A549 (cell line): ENCODE measurements around the gene PLD4. TPM values are rescaled to one million over a fixed set of nuclear protein-coding genes. Genes with fewer than 3 reads are reported as not detected.

ENCODE experiments used
- ATAC-seq, 2 experiments: fragments of 200-7000 bp in 1 of 2; fragments of >200 bp in 1 of 2; cut with Nextera tagmentation in 1 of 2; cut with Tn5 transposase in 1 of 2; 3 replicates each; pipeline versions ENCODE4 v1.8.0 to v1.9.1; 2018 to 2020; ENCODE audit warnings: mild to moderate bottlenecking in 1 of 2, moderate library complexity in 1 of 2
- CTCF ChIA-PET: fragments of 300-600 bp; sonication (Branson Sonifier 250); formaldehyde crosslinking; extraction: SDS; loops from one replicate; lab custom pipeline; 2021; ENCODE audit warnings: antibody characterized with exemption, inconsistent platforms; lab: Yijun Ruan, JAX
- POLR2A ChIA-PET: fragments of 350-600 bp; formaldehyde crosslinking; extraction: SDS; loops from one replicate; lab custom pipeline; 2021; ENCODE audit warnings: antibody characterized with exemption, inconsistent platforms; lab: Yijun Ruan, JAX
- DNase-seq, 2 experiments: peaks; one replicate each; pipeline versions ENCODE4 v3.0.0 to v3.0.0-alpha.2; 2011 to 2016; ENCODE audit warnings: low read depth in 1 of 2, low spot score in 1 of 2
- FAIRE-seq: peaks from 2 replicates; lab custom pipeline; 2011; peaks lifted over from hg19 to GRCh38; lab: Jason Lieb, UNC
- H3K27ac ChIP-seq, 2 experiments: fragments of >200 bp; sonication (Bioruptor Twin); formaldehyde crosslinking; 3 replicates each; pipeline ENCODE4 v1.5.1; 2016 to 2017
- H3K4me1 ChIP-seq: fragments of >200 bp; sonication (Bioruptor Twin); formaldehyde crosslinking; 3 replicates; pipeline ENCODE4 v1.6.1; 2016
- H3K4me2 ChIP-seq: fragments of >200 bp; sonication (Bioruptor Twin); formaldehyde crosslinking; 3 replicates; pipeline ENCODE4 v1.6.1; 2016
- H3K4me3 ChIP-seq: fragments of >200 bp; sonication (Bioruptor Twin); formaldehyde crosslinking; 3 replicates; pipeline ENCODE4 v1.5.1; 2016
- H3K9me3 ChIP-seq: fragments of >200 bp; sonication (Bioruptor Twin); formaldehyde crosslinking; 3 replicates; pipeline ENCODE4 v1.6.1; 2016
- ELK1 ChIP-seq: fragments of 150-350 bp; IDR thresholded peaks from 2 replicates; pipeline ENCODE4 v1.6.1; 2014; ENCODE audit warnings: low read depth, mild to moderate bottlenecking, low read length
- ESRRA ChIP-seq: fragments of 150-350 bp; IDR thresholded peaks from 2 replicates; pipeline ENCODE4 v1.6.1; 2014; ENCODE audit warnings: mild to moderate bottlenecking, low read length, borderline replicate concordance
- FOSL2 ChIP-seq, 2 experiments: fragments of 450-650 bp in 1 of 2; fragments of >200 bp in 1 of 2; sonication (Bioruptor Twin) in 1 of 2; formaldehyde crosslinking; IDR thresholded peaks; 2 replicates each; pipeline versions ENCODE4 v1.5.0 to v1.6.1; 2016 to 2020; ENCODE audit warnings: mild to moderate bottlenecking in 1 of 2, moderate library complexity in 1 of 2
- GATA3 ChIP-seq: IDR thresholded peaks from 2 replicates; pipeline ENCODE4 v1.6.1; 2012; ENCODE audit warnings: borderline replicate concordance
- HEYL ChIP-seq: fragments of 250-450 bp; sonication (Bioruptor Pico); IDR thresholded peaks from 2 replicates; pipeline ENCODE4 v1.8.0; 2021; ENCODE audit warnings: mild to moderate bottlenecking, moderate library complexity
- HMGXB4 ChIP-seq: fragments of 250-450 bp; sonication (Bioruptor Pico); IDR thresholded peaks from 2 replicates; pipeline ENCODE4 v1.5.0; 2021; ENCODE audit warnings: mild to moderate bottlenecking, moderate library complexity, borderline replicate concordance
- HOXB13 ChIP-seq: fragments of 250-450 bp; sonication (Bioruptor Pico); IDR thresholded peaks from 2 replicates; pipeline ENCODE4 v1.5.0; 2020; ENCODE audit warnings: low read depth, mild to moderate bottlenecking, moderate library complexity
- KDM1A ChIP-seq: fragments of 200-600 bp; sonication (generic); IDR thresholded peaks from 2 replicates; pipeline ENCODE4 v1.6.1; 2016; ENCODE audit warnings: low read depth, mild to moderate bottlenecking
- MAFK ChIP-seq: fragments of 450-650 bp; IDR thresholded peaks from 2 replicates; pipeline ENCODE4 v1.6.1; 2014; ENCODE audit not compliant: partially characterized antibody
- MAZ ChIP-seq: fragments of 150-350 bp; IDR thresholded peaks from 2 replicates; pipeline ENCODE4 v1.6.1; 2014; ENCODE audit warnings: antibody characterized with exemption, low read depth, low read length, borderline replicate concordance
- NPAS2 ChIP-seq: fragments of 250-450 bp; sonication (Bioruptor Pico); IDR thresholded peaks from 2 replicates; pipeline ENCODE4 v1.8.0; 2022; ENCODE audit warnings: mild to moderate bottlenecking, moderate library complexity, borderline replicate concordance
- POLR2AphosphoS2 ChIP-seq: conservative IDR thresholded peaks from 2 replicates; pipeline ENCODE4 v1.6.1; 2012; ENCODE audit warnings: low read length, improper control_type of control experiment, inconsistent platforms
- RARB ChIP-seq: fragments of 250-450 bp; sonication (Bioruptor Pico); IDR thresholded peaks from 2 replicates; pipeline ENCODE4 v1.8.0; 2021; ENCODE audit warnings: mild to moderate bottlenecking, moderate library complexity
- RCOR1 ChIP-seq: fragments of 150-350 bp; IDR thresholded peaks from 2 replicates; pipeline ENCODE4 v1.6.1; 2014; ENCODE audit warnings: antibody characterized with exemption, low read length, low read depth
- RNF2 ChIP-seq: fragments of 200-600 bp; sonication (generic); IDR thresholded peaks from 2 replicates; pipeline ENCODE4 v1.6.1; 2016; ENCODE audit warnings: low read depth, mild to moderate bottlenecking, antibody characterized with exemption, moderate library complexity, borderline replicate concordance
- TFCP2L1 ChIP-seq: fragments of 250-450 bp; sonication (Bioruptor Pico); IDR thresholded peaks from 2 replicates; pipeline ENCODE4 v1.5.0; 2021; ENCODE audit warnings: mild to moderate bottlenecking
- USF2 ChIP-seq: fragments of 450-650 bp; IDR thresholded peaks from 2 replicates; pipeline ENCODE4 v1.6.1; 2014; ENCODE audit warnings: antibody characterized with exemption
- ZC3H11A ChIP-seq: fragments of 450-650 bp; IDR thresholded peaks from 2 replicates; pipeline ENCODE4 v1.6.1; 2014; ENCODE audit warnings: antibody characterized with exemption, mild to moderate bottlenecking
- WGBS: methylation state at CpG from one replicate; pipeline ENCODE4 v1.1.6; 2017; ENCODE audit errors: missing lambda C conversion rate; 5-methylcytosine and 5-hydroxymethylcytosine counted together
- polyA plus RNA-seq, 4 experiments: library from polyadenylated mRNA; depleted of rRNA in 3 of 4; stranded (reverse); fragments of >200 nt; fragmentation: RNase III in 1 of 4; extraction: RNeasy Plus Mini Kit Qiagen cat#74134 plus additional on column Dnase treatment in 1 of 4; gene quantifications; 2 replicates in 3 of 4; 3 replicates in 1 of 4; pipeline ENCODE4 v1.2.3, GENCODE V29; 2011 to 2017
- TF ChIP-seq, protein P1 (sequence below): fragments of >200 bp; sonication (Bioruptor Twin); formaldehyde crosslinking; IDR thresholded peaks from 3 replicates; pipeline ENCODE4 v1.5.1; 2016
- TF ChIP-seq, protein P2 (sequence below): fragments of 200-600 bp; sonication (generic); IDR thresholded peaks from 2 replicates; pipeline ENCODE4 v1.6.1; 2016; ENCODE audit warnings: antibody characterized with exemption, mild to moderate bottlenecking, moderate library complexity

Gene PLD4
- polyA plus RNA-seq, 2 of the 4 experiments (the other 2 are of a cell fraction): 0.01 TPM

GRCh38 chr14:104912053-104912452 is 12.6 kb upstream of the PLD4 start:
- H3K27ac ChIP-seq: no peak overlapping the region
- ChIA-PET POLR2A (no interaction called here), CTCF (interaction anchor here (0.9 to 6.1 kb wide), 3 partner anchors 15 to 62 kb away, joined by 3 to 26 read pairs (median 4); no protein-coding TSS in a partner anchor)
- FAIRE-seq: no peak
- ATAC-seq: no peak
- peaks cover 26% of the 10 kb centered on the region for H3K9me3 ChIP-seq
- WGBS: 26% methylated on average over 3 of the region's 3 CpGs
- DNase-seq: no peak
- H3K4me3 ChIP-seq: no peak overlapping the region
- H3K4me1 ChIP-seq: no peaks in the 10 kb centered on the region
- TF ChIP-seq TFCP2L1 (CRISPR knock-in tag) (no peak), RCOR1 (no peak), HEYL (CRISPR knock-in tag) (no peak), RARB (CRISPR knock-in tag) (no peak)
- TF ChIP-seq, protein P1, sequence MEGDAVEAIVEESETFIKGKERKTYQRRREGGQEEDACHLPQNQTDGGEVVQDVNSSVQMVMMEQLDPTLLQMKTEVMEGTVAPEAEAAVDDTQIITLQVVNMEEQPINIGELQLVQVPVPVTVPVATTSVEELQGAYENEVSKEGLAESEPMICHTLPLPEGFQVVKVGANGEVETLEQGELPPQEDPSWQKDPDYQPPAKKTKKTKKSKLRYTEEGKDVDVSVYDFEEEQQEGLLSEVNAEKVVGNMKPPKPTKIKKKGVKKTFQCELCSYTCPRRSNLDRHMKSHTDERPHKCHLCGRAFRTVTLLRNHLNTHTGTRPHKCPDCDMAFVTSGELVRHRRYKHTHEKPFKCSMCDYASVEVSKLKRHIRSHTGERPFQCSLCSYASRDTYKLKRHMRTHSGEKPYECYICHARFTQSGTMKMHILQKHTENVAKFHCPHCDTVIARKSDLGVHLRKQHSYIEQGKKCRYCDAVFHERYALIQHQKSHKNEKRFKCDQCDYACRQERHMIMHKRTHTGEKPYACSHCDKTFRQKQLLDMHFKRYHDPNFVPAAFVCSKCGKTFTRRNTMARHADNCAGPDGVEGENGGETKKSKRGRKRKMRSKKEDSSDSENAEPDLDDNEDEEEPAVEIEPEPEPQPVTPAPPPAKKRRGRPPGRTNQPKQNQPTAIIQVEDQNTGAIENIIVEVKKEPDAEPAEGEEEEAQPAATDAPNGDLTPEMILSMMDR: no peak
- H3K4me2 ChIP-seq: no peak overlapping the region

DNA sequence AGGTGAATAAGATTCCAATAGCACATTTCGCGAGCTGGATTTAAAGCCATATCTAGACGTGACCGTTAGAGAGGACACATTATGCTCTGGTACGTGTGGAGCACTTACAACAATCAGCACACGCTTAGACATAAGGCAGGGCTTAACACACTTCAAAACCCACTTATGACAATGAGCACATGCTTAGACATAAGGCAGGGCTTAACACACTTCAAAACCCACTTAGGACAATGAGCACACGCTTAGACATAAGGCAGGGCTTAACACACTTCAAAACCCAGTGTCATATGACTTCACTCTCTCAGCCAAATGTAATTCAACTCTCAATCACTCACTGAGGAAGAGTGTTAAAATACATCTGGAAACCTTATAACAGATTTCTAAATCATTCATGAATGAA is 11.2 kb upstream of the PLD4 start:
- 73% methylated on average over 7 of the region's 7 CpGs for WGBS
- POLR2A ChIA-PET: no interaction called here
- Histone ChIP-seq H3K4me2 (no peak overlapping the region), H3K27ac (no peak overlapping the region), H3K9me3 (peaks cover 26% of the 10 kb centered on the region), H3K4me1 (no peaks in the 10 kb centered on the region), H3K4me3 (no peak overlapping the region)
- no peak for FAIRE-seq
- DNase-seq: no peak
- no peak for ATAC-seq
- TF ChIP-seq FOSL2 (IDR thresholded peaks at IDR 0.05) (no peak), FOSL2 (CRISPR knock-in tag; IDR thresholded peaks at IDR 0.05) (no peak), HMGXB4 (CRISPR knock-in tag) (no peak), HOXB13 (CRISPR knock-in tag) (no peak), USF2 (no peak)
- CTCF ChIA-PET: no interaction called here

DNA sequence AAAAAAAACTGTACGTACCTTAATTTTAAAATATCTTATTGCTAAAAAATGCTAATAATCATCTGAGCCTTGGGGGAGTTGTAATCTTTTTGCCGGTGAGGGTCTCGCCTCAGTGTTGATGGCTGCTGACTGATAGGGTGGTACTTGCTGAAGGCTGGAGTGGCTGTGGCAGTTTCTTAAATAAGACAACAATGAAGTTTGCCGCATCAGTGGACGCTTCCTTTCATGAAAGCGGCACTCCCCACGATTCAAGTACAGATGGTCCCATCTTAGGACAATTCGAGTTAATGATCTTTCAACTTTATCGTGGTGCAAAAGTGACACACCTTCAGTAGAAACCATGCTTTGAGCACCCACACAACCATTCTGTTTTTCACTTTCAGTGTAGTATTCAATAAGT is 7.6 kb upstream of the PLD4 start:
- FAIRE-seq: no peak
- Histone ChIP-seq H3K4me3 (no peak overlapping the region), H3K4me1 (no peaks in the 10 kb centered on the region), H3K9me3 (peaks cover 9% of the 10 kb centered on the region), H3K4me2 (no peak overlapping the region), H3K27ac (no peak overlapping the region)
- WGBS: 74% methylated on average over 9 of the region's 9 CpGs
- ChIA-PET POLR2A (no interaction called here), CTCF (interaction anchor here (1.0 to 3.5 kb wide), 5 partner anchors 21 to 144 kb away, joined by 3 to 17 read pairs (median 3); no protein-coding TSS in a partner anchor)
- no peak for DNase-seq
- ATAC-seq: no peak
- TF ChIP-seq ELK1 (no peak), POLR2AphosphoS2 (no peak), GATA3 (no peak), HEYL (CRISPR knock-in tag) (no peak), RCOR1 (no peak), MAFK (no peak), NPAS2 (CRISPR knock-in tag) (no peak), ESRRA (no peak), RNF2 (no peak), MAZ (no peak), ZC3H11A (no peak), KDM1A (no peak)
- TF ChIP-seq, protein P2, sequence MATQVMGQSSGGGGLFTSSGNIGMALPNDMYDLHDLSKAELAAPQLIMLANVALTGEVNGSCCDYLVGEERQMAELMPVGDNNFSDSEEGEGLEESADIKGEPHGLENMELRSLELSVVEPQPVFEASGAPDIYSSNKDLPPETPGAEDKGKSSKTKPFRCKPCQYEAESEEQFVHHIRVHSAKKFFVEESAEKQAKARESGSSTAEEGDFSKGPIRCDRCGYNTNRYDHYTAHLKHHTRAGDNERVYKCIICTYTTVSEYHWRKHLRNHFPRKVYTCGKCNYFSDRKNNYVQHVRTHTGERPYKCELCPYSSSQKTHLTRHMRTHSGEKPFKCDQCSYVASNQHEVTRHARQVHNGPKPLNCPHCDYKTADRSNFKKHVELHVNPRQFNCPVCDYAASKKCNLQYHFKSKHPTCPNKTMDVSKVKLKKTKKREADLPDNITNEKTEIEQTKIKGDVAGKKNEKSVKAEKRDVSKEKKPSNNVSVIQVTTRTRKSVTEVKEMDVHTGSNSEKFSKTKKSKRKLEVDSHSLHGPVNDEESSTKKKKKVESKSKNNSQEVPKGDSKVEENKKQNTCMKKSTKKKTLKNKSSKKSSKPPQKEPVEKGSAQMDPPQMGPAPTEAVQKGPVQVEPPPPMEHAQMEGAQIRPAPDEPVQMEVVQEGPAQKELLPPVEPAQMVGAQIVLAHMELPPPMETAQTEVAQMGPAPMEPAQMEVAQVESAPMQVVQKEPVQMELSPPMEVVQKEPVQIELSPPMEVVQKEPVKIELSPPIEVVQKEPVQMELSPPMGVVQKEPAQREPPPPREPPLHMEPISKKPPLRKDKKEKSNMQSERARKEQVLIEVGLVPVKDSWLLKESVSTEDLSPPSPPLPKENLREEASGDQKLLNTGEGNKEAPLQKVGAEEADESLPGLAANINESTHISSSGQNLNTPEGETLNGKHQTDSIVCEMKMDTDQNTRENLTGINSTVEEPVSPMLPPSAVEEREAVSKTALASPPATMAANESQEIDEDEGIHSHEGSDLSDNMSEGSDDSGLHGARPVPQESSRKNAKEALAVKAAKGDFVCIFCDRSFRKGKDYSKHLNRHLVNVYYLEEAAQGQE: no peak
- TF ChIP-seq, protein P1: no peak
